Ishikawa (cell line): ENCODE measurements around the gene ATXN7.

ENCODE experiments used
- CEBPB ChIP-seq: IDR thresholded peaks from 2 replicates; pipeline ENCODE4 v1.6.1; 2012
- CREB1 ChIP-seq: IDR thresholded peaks from 2 replicates; pipeline ENCODE4 v1.6.1; 2012; ENCODE audit warnings: low read depth
- EGR1 ChIP-seq: IDR thresholded peaks from 2 replicates; pipeline ENCODE4 v1.6.1; 2012
- EP300 ChIP-seq: IDR thresholded peaks from 2 replicates; pipeline ENCODE4 v1.6.1; 2012; ENCODE audit warnings: borderline replicate concordance
- MAX ChIP-seq: IDR thresholded peaks from 2 replicates; pipeline ENCODE4 v1.6.1; 2012
- NFIC ChIP-seq: IDR thresholded peaks from 2 replicates; pipeline ENCODE4 v1.6.1; 2012
- RAD21 ChIP-seq: IDR thresholded peaks from 2 replicates; pipeline ENCODE4 v1.6.1; 2012; ENCODE audit warnings: low read depth
- REST ChIP-seq: IDR thresholded peaks from 2 replicates; pipeline ENCODE4 v1.6.1; 2012; ENCODE audit warnings: low read depth, mild to moderate bottlenecking
- TAF1 ChIP-seq: IDR thresholded peaks from 2 replicates; pipeline ENCODE4 v1.6.1; 2012; ENCODE audit warnings: low read depth, mild to moderate bottlenecking
- TCF12 ChIP-seq: IDR thresholded peaks from 2 replicates; pipeline ENCODE4 v1.6.1; 2012; ENCODE audit warnings: low read depth
- TEAD4 ChIP-seq: IDR thresholded peaks from 2 replicates; pipeline ENCODE4 v1.6.1; 2012
- USF1 ChIP-seq: IDR thresholded peaks from 2 replicates; pipeline ENCODE4 v1.6.1; 2012
- YY1 ChIP-seq: IDR thresholded peaks from 2 replicates; pipeline ENCODE4 v1.6.1; 2012; ENCODE audit warnings: low read depth

- no peak for TF ChIP-seq USF1
- no peak for TF ChIP-seq RAD21
- no peak for TF ChIP-seq TAF1
- no peak for TF ChIP-seq MAX
- TF ChIP-seq NFIC = no peak
- no peak for TF ChIP-seq EP300
- no peak for TF ChIP-seq EGR1
- no peak for TF ChIP-seq YY1
- TF ChIP-seq CREB1 = no peak
- no peak for TF ChIP-seq TEAD4
- TF ChIP-seq REST = no peak
- no peak for TF ChIP-seq CEBPB
- TF ChIP-seq TCF12 = no peak
Measured at GRCh38 chr3:63824309-63824708, 39.4 kb upstream of the ATXN7 start.
